WTC11 (cell line): ENCODE results near the gene ST13. TPM values are rescaled to one million over a fixed set of nuclear protein-coding genes. Genes with fewer than 3 reads are reported as not detected.

Source experiments
- ATAC-seq: fragments of 200-7000 bp; cut with Tn5 transposase; 2 replicates; pipeline ENCODE4 v1.10.0; 2021; ENCODE audit warnings: mild to moderate bottlenecking, moderate library complexity
- CTCF ChIA-PET: fragments of 300-600 bp; sonication (Branson Sonifier 250); formaldehyde crosslinking; loops from one replicate; lab custom pipeline; 2021; ENCODE audit warnings: antibody characterized with exemption; lab: Charles Lee
- POLR2A ChIA-PET: fragments of 350-600 bp; sonication (Branson Sonifier 250); formaldehyde crosslinking; loops from one replicate; lab custom pipeline; 2021; ENCODE audit warnings: antibody characterized with exemption; lab: Charles Lee
- DNase-seq: peaks from one replicate; pipeline ENCODE4 v3.0.0; 2021; ENCODE audit warnings: low spot score
- H3K27ac Mint-ChIP-seq: 2 replicates; pipeline ENCODE4 v1.8.0; 2021; ENCODE audit warnings: mixed read lengths
- H3K27me3 Mint-ChIP-seq: 2 replicates; pipeline ENCODE4 v1.8.0; 2021; ENCODE audit warnings: low read depth, mild to moderate bottlenecking, moderate library complexity, mixed read lengths
- H3K36me3 Mint-ChIP-seq: 2 replicates; pipeline ENCODE4 v1.8.0; 2021; ENCODE audit warnings: mixed read lengths
- H3K4me1 Mint-ChIP-seq: 2 replicates; pipeline ENCODE4 v1.8.0; 2022; ENCODE audit warnings: mixed read lengths
- H3K4me3 Mint-ChIP-seq: 2 replicates; pipeline ENCODE4 v1.8.0; 2021; ENCODE audit warnings: mild to moderate bottlenecking, moderate library complexity, mixed read lengths
- H3K9me3 Mint-ChIP-seq: 2 replicates; pipeline ENCODE4 v1.8.0; 2021; ENCODE audit warnings: mixed read lengths
- CREB1 ChIP-seq: sonication (generic); formaldehyde crosslinking; IDR thresholded peaks from 2 replicates; pipeline ENCODE4 v1.8.0; 2023; ENCODE audit warnings: mild to moderate bottlenecking, missing genetic modification reagents
- ETV6 ChIP-seq: sonication (generic); formaldehyde crosslinking; IDR thresholded peaks from 2 replicates; pipeline ENCODE4 v1.8.1; 2022; ENCODE audit warnings: mild to moderate bottlenecking, missing genetic modification reagents
- KAT7 ChIP-seq: sonication (generic); formaldehyde crosslinking; IDR thresholded peaks from 2 replicates; pipeline ENCODE4 v1.8.1; 2023; ENCODE audit warnings: missing genetic modification reagents, mild to moderate bottlenecking, borderline replicate concordance
- MXD4 ChIP-seq: fragments of 250-450 bp; sonication (Bioruptor Pico); IDR thresholded peaks from 2 replicates; pipeline ENCODE4 v1.8.0; 2021; ENCODE audit warnings: mild to moderate bottlenecking, moderate library complexity, borderline replicate concordance
- NFYB ChIP-seq: sonication (generic); formaldehyde crosslinking; conservative IDR thresholded peaks from 2 replicates; pipeline ENCODE4 v1.8.0; 2022; ENCODE audit warnings: low read depth, missing genetic modification reagents
- RELA ChIP-seq: sonication (generic); formaldehyde crosslinking; IDR thresholded peaks from 2 replicates; pipeline ENCODE4 v1.8.1; 2022; ENCODE audit warnings: missing genetic modification reagents, mild to moderate bottlenecking, borderline replicate concordance
- SMAD4 ChIP-seq: sonication (generic); formaldehyde crosslinking; IDR thresholded peaks from 2 replicates; pipeline ENCODE4 v1.8.0; 2022; ENCODE audit warnings: mild to moderate bottlenecking, missing genetic modification reagents
- SP1 ChIP-seq: sonication (generic); formaldehyde crosslinking; conservative IDR thresholded peaks from 2 replicates; pipeline ENCODE4 v1.8.1; 2022; ENCODE audit warnings: missing genetic modification reagents
- ZNF138 ChIP-seq: sonication (generic); formaldehyde crosslinking; conservative IDR thresholded peaks from 2 replicates; pipeline ENCODE4 v1.8.1; 2022; ENCODE audit warnings: mild to moderate bottlenecking, moderate library complexity, missing genetic modification reagents
- ZNF219 ChIP-seq: sonication (generic); formaldehyde crosslinking; IDR thresholded peaks from 2 replicates; pipeline ENCODE4 v1.8.0; 2023; ENCODE audit warnings: missing genetic modification reagents, mild to moderate bottlenecking, borderline replicate concordance
- ZNF396 ChIP-seq: fragments of 250-450 bp; sonication (Bioruptor Pico); IDR thresholded peaks from 2 replicates; pipeline ENCODE4 v1.8.0; 2021; ENCODE audit warnings: mild to moderate bottlenecking, moderate library complexity, borderline replicate concordance
- ZNF671 ChIP-seq: fragments of 250-450 bp; sonication (Bioruptor Pico); IDR thresholded peaks from 2 replicates; pipeline ENCODE4 v1.8.0; 2021; ENCODE audit warnings: mild to moderate bottlenecking
- total RNA-seq: library from RNA; stranded (reverse); gene quantifications from 3 replicates; pipeline ENCODE4 v1.2.3, GENCODE V29; 2021
- TF ChIP-seq, protein P1 (sequence below): sonication (generic); formaldehyde crosslinking; IDR thresholded peaks from 2 replicates; pipeline ENCODE4 v1.8.0; 2022; ENCODE audit warnings: mild to moderate bottlenecking, missing genetic modification reagents
- TF ChIP-seq, protein P2 (sequence below): sonication (generic); formaldehyde crosslinking; IDR thresholded peaks from 2 replicates; pipeline ENCODE4 v1.8.1; 2022; ENCODE audit warnings: low read depth, mild to moderate bottlenecking, moderate library complexity, missing genetic modification reagents, borderline replicate concordance
- TF ChIP-seq, protein P3 (sequence below): sonication (generic); formaldehyde crosslinking; IDR thresholded peaks from 2 replicates; pipeline ENCODE4 v1.8.1; 2022; ENCODE audit warnings: low read depth, missing genetic modification reagents, borderline replicate concordance
- TF ChIP-seq, protein P4 (sequence below): sonication (generic); formaldehyde crosslinking; IDR thresholded peaks from 2 replicates; pipeline ENCODE4 v1.8.1; 2023; ENCODE audit warnings: mild to moderate bottlenecking, missing genetic modification reagents
- TF ChIP-seq, protein P5 (sequence below): sonication (generic); formaldehyde crosslinking; conservative IDR thresholded peaks from 2 replicates; pipeline ENCODE4 v1.8.1; 2023; ENCODE audit warnings: mild to moderate bottlenecking, low read depth, missing genetic modification reagents, moderate library complexity
- TF ChIP-seq, protein P6 (sequence below): sonication (generic); formaldehyde crosslinking; IDR thresholded peaks from 2 replicates; pipeline ENCODE4 v1.8.0; 2023; ENCODE audit warnings: missing genetic modification reagents

ST13 gene
- total RNA-seq, 1 experiment from 2014 or later, result 289 TPM

DNA sequence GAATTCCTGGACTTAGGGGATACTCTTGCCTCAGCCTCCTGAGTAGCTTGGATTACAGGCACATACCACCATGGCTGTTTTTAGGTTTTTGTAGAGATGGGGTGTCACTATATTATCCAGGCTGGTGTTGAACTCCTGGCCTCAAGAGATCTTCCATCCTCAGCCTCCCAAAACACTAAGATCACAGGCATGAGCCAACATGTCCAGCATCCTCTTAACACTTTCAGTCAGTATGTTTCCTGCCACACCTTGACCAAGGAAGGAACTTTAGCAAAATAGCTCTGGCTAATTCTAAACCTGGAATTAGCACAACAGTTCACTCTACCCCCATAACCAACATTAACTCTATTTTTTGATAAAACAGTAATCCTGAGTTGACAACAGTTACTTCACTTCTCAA, 32.7 kb upstream of the ST13 start (continued):
- TF ChIP-seq KAT7 (CRISPR knock-in tag) (no peak), ZNF138 (CRISPR knock-in tag) (no peak), SMAD4 (CRISPR knock-in tag) (no peak), CREB1 (no peak), NFYB (CRISPR knock-in tag) (no peak)
- TF ChIP-seq, protein P1, sequence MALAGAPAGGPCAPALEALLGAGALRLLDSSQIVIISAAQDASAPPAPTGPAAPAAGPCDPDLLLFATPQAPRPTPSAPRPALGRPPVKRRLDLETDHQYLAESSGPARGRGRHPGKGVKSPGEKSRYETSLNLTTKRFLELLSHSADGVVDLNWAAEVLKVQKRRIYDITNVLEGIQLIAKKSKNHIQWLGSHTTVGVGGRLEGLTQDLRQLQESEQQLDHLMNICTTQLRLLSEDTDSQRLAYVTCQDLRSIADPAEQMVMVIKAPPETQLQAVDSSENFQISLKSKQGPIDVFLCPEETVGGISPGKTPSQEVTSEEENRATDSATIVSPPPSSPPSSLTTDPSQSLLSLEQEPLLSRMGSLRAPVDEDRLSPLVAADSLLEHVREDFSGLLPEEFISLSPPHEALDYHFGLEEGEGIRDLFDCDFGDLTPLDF (CRISPR knock-in tag), result no peak
- TF ChIP-seq, protein P2, sequence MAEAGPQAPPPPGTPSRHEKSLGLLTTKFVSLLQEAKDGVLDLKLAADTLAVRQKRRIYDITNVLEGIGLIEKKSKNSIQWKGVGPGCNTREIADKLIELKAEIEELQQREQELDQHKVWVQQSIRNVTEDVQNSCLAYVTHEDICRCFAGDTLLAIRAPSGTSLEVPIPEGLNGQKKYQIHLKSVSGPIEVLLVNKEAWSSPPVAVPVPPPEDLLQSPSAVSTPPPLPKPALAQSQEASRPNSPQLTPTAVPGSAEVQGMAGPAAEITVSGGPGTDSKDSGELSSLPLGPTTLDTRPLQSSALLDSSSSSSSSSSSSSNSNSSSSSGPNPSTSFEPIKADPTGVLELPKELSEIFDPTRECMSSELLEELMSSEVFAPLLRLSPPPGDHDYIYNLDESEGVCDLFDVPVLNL (CRISPR knock-in tag), result no peak
- TF ChIP-seq, protein P3, sequence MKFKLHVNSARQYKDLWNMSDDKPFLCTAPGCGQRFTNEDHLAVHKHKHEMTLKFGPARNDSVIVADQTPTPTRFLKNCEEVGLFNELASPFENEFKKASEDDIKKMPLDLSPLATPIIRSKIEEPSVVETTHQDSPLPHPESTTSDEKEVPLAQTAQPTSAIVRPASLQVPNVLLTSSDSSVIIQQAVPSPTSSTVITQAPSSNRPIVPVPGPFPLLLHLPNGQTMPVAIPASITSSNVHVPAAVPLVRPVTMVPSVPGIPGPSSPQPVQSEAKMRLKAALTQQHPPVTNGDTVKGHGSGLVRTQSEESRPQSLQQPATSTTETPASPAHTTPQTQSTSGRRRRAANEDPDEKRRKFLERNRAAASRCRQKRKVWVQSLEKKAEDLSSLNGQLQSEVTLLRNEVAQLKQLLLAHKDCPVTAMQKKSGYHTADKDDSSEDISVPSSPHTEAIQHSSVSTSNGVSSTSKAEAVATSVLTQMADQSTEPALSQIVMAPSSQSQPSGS (CRISPR knock-in tag), result no peak
- TF ChIP-seq, all 79 proteins: peak for 0

DNA sequence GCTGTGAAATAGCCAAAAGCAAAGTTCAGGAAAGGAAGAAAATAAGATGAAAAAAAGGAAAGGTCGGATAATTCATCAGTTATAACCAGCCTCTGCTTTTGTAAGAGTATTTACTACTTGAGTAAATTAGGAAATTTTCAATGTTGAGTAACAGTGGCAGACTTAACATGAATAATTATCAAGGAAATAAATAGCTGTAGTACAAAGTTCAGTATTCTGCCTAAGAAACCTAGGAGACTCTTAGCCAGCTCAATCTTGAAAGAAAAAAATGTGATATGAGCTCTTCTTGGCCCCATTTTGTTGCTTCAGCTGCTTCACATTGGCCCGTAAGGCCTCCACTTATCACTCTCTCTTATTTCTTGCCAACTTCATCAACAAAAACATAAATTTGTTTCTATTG, 22.5 kb upstream of the ST13 start:
- CTCF ChIA-PET, result interaction anchor here (0.9 kb wide), 1 partner anchor 20 kb away, joined by 3 read pairs; no protein-coding TSS in a partner anchor
- ATAC-seq (no peak), DNase-seq (no peak)
- Mint-ChIP-seq H3K27me3 (no peaks in the 10 kb centered on the region), H3K27ac (no peak overlapping the region), H3K4me3 (no peak overlapping the region), H3K4me1 (no peaks in the 10 kb centered on the region), H3K36me3 (peaks cover 10% of the 10 kb centered on the region), H3K9me3 (no peaks in the 10 kb centered on the region)
- POLR2A ChIA-PET, result no interaction called here
- no peak for TF ChIP-seq ZNF396
- TF ChIP-seq ZNF219, result no peak
- no peak for TF ChIP-seq SMAD4 (CRISPR knock-in tag)
- TF ChIP-seq MXD4, result no peak
- TF ChIP-seq, protein P4, sequence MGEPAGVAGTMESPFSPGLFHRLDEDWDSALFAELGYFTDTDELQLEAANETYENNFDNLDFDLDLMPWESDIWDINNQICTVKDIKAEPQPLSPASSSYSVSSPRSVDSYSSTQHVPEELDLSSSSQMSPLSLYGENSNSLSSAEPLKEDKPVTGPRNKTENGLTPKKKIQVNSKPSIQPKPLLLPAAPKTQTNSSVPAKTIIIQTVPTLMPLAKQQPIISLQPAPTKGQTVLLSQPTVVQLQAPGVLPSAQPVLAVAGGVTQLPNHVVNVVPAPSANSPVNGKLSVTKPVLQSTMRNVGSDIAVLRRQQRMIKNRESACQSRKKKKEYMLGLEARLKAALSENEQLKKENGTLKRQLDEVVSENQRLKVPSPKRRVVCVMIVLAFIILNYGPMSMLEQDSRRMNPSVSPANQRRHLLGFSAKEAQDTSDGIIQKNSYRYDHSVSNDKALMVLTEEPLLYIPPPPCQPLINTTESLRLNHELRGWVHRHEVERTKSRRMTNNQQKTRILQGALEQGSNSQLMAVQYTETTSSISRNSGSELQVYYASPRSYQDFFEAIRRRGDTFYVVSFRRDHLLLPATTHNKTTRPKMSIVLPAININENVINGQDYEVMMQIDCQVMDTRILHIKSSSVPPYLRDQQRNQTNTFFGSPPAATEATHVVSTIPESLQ (CRISPR knock-in tag), result no peak
- TF ChIP-seq, protein P5, sequence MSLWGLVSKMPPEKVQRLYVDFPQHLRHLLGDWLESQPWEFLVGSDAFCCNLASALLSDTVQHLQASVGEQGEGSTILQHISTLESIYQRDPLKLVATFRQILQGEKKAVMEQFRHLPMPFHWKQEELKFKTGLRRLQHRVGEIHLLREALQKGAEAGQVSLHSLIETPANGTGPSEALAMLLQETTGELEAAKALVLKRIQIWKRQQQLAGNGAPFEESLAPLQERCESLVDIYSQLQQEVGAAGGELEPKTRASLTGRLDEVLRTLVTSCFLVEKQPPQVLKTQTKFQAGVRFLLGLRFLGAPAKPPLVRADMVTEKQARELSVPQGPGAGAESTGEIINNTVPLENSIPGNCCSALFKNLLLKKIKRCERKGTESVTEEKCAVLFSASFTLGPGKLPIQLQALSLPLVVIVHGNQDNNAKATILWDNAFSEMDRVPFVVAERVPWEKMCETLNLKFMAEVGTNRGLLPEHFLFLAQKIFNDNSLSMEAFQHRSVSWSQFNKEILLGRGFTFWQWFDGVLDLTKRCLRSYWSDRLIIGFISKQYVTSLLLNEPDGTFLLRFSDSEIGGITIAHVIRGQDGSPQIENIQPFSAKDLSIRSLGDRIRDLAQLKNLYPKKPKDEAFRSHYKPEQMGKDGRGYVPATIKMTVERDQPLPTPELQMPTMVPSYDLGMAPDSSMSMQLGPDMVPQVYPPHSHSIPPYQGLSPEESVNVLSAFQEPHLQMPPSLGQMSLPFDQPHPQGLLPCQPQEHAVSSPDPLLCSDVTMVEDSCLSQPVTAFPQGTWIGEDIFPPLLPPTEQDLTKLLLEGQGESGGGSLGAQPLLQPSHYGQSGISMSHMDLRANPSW (CRISPR knock-in tag), result no peak
- TF ChIP-seq ETV6, result no peak
- no peak for TF ChIP-seq RELA (CRISPR knock-in tag)
- TF ChIP-seq ZNF671 (CRISPR knock-in tag), result no peak
- TF ChIP-seq, protein P6, sequence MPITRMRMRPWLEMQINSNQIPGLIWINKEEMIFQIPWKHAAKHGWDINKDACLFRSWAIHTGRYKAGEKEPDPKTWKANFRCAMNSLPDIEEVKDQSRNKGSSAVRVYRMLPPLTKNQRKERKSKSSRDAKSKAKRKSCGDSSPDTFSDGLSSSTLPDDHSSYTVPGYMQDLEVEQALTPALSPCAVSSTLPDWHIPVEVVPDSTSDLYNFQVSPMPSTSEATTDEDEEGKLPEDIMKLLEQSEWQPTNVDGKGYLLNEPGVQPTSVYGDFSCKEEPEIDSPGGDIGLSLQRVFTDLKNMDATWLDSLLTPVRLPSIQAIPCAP (CRISPR knock-in tag), result no peak
- no peak for TF ChIP-seq SP1 (CRISPR knock-in tag)
